ENCODE results near the gene SULT1C2. TPM values are rescaled to one million over a fixed set of nuclear protein-coding genes. Genes with fewer than 3 reads are reported as not detected.

Gene SULT1C2
- total and polyA plus RNA-seq, 2 of the 4 experiments (the other 2 are of a cell fraction) = 0.09 TPM; not detected in 1

GRCh38 chr2:108262036-108262435 is 26.7 kb upstream of the SULT1C2 start:
- Histone ChIP-seq H3K4ac (ENCODE audit: low read depth, low read length) (no peak overlapping the region), H4K8ac (ENCODE audit: low read depth in 2 of 2, low read length in 2 of 2) (no peak overlapping the region), H3K9me1 (ENCODE audit: insufficient read depth, low read length) (no peaks in the 10 kb centered on the region), H4K91ac (ENCODE audit: insufficient read depth, low read depth, low read length) (no peak overlapping the region), H3K4me3 (ENCODE audit: insufficient read depth, low read depth, low read length) (no peak overlapping the region), H3K36me3 (ENCODE audit: control insufficient read depth, insufficient read depth, low read length) (no peaks in the 10 kb centered on the region), H3K79me1 (ENCODE audit: low read depth in 1 of 2, low read length in 2 of 2) (no peaks in the 10 kb centered on the region), H2AFZ (replicated peaks; ENCODE audit: low read length, poor library complexity) (no peak overlapping the region), H2BK5ac (ENCODE audit: low read depth, low read length, poor library complexity, severe bottlenecking) (no peak overlapping the region), H3K18ac (ENCODE audit: low read depth, low read length) (no peak overlapping the region), H3K4me1 (ENCODE audit: control insufficient read depth, insufficient read depth, low read length) (peaks cover under 1% of the 10 kb centered on the region; the same call in 1 of the 2 replicates), H2BK120ac (ENCODE audit: low read depth, low read length) (no peak overlapping the region), H2BK20ac (ENCODE audit: low read depth, low read length) (no peak overlapping the region), H4K5ac (ENCODE audit: low read depth, low read length) (no peak overlapping the region), H3K27me3 (ENCODE audit: control insufficient read depth, insufficient read depth, low read length) (peaks cover 14% of the 10 kb centered on the region), H3K4me2 (ENCODE audit: low read depth, low read length) (no peak overlapping the region), H3K9me3 (ENCODE audit: control insufficient read depth, insufficient read depth, low read length) (no peaks in the 10 kb centered on the region), H3K23ac (ENCODE audit: low read depth, low read length) (no peak overlapping the region), H2AK5ac (ENCODE audit: low read depth, low read length) (no peak overlapping the region), H2BK15ac (ENCODE audit: low read depth, low read length) (no peak overlapping the region), H4K20me1 (ENCODE audit: insufficient read depth, low read length) (no peaks in the 10 kb centered on the region), H3K9ac (ENCODE audit: low read depth, low read length) (no peak overlapping the region), H2AK9ac (replicated peaks; ENCODE audit: low read depth, low read length, poor library complexity) (no peak overlapping the region), H3K14ac (replicated peaks; ENCODE audit: low read depth, low read length) (no peak overlapping the region), H3K27ac (ENCODE audit: insufficient read depth, low read length) (no peak overlapping the region), H3K56ac (ENCODE audit: extremely low read depth, insufficient read depth, low read length) (no peak overlapping the region)
- WGBS, 2 experiments (ENCODE audit: extremely low coverage in 2 of 2, insufficient read length in 1 of 2) = no CpG with 5 or more reads among the region's 1 CpG
- no TSS peak for BruUV-seq (replicated peaks)
- POLR2A ChIA-PET (ENCODE audit: unreplicated experiment) = no interaction called here
- in situ Hi-C loops (cut with MboI; ENCODE audit: low sequenced_read_pairs) (no loop called here), intact Hi-C loops (cut with micrococcal nuclease) (no loop called here), dilution Hi-C loops (cut with HindIII; ENCODE audit: low sequenced_read_pairs, unreplicated experiment) (no loop called here)
- no peak for DNase-seq
- CTCF ChIA-PET = no interaction called here
- no peak for ATAC-seq (ENCODE audit: low read depth)
- TF ChIP-seq ELK1 (IDR thresholded peaks at IDR 0.05; ENCODE audit: borderline replicate concordance, low read depth, low read length) = no peak
- no peak for TF ChIP-seq CEBPB (IDR thresholded peaks at IDR 0.05; ENCODE audit: low read depth, low read length)
- TF ChIP-seq RCOR1 (IDR thresholded peaks at IDR 0.05; ENCODE audit: insufficient replicate concordance, low read length) = no peak
- no peak for TF ChIP-seq CTCF (conservative IDR thresholded peaks at IDR 0.05; ENCODE audit: low read depth, low read length)
- TF ChIP-seq CHD1 (IDR thresholded peaks at IDR 0.05; ENCODE audit: low read depth, low read length) = no peak
- TF ChIP-seq SMC3 (IDR thresholded peaks at IDR 0.05; ENCODE audit: low read depth, low read length) = no peak
- TF ChIP-seq NFE2L2 (IDR thresholded peaks at IDR 0.05; ENCODE audit: low read depth, low read length) = no peak
